Tibial nerve (tissue), 4 donors: ENCODE data around the gene ANKZF1. TPM values are rescaled to one million over a fixed set of nuclear protein-coding genes. Genes with fewer than 3 reads are reported as not detected.

Source experiments
- DNase-seq, 2 donors: peaks; one replicate each; pipeline ENCODE4 v3.0.0-alpha.2; 2019; ENCODE audit warnings: low spot score in 2 of 2
- H3K27ac ChIP-seq, 4 donors: fragments of 200-600 bp; sonication (generic) in 3 of 4; one replicate each; pipeline ENCODE4 v1.5.1; 2017 to 2019; ENCODE audit warnings: mild to moderate bottlenecking in 1 of 4
- H3K27me3 ChIP-seq, 2 donors: fragments of 200-600 bp; sonication (generic) in 1 of 2; one replicate each; pipeline versions ENCODE4 v1.5.1 to v1.6.0; 2017 to 2019
- H3K36me3 ChIP-seq, 3 donors: fragments of 200-600 bp; sonication (generic); one replicate each; pipeline ENCODE4 v1.5.1; 2018 to 2019
- H3K4me1 ChIP-seq, 4 donors: fragments of 200-600 bp; sonication (generic) in 3 of 4; one replicate each; pipeline ENCODE4 v1.5.1; 2017 to 2019
- H3K4me3 ChIP-seq, 4 donors: fragments of 200-600 bp; sonication (generic) in 3 of 4; one replicate each; pipeline ENCODE4 v1.5.1; 2017 to 2019; ENCODE audit warnings: mild to moderate bottlenecking in 1 of 4, moderate library complexity in 1 of 4
- H3K9me3 ChIP-seq, 4 donors: fragments of 200-600 bp; sonication (generic) in 3 of 4; one replicate each; pipeline ENCODE4 v1.5.1; 2017 to 2019
- EP300 ChIP-seq, 2 donors: sonication (generic); formaldehyde crosslinking; IDR thresholded peaks; one replicate each; pipeline ENCODE4 v1.6.1; 2017; ENCODE audit warnings: antibody characterized with exemption in 2 of 2, mild to moderate bottlenecking in 1 of 2
- POLR2A ChIP-seq, 2 donors: fragments of 450-650 bp; IDR thresholded peaks; one replicate each; pipeline ENCODE4 v1.6.1; 2017; ENCODE audit warnings: antibody characterized with exemption in 2 of 2, mild to moderate bottlenecking in 2 of 2, moderate library complexity in 2 of 2
- whole genome bisulfite sequencing, 2 donors: methylation state at CpG; one replicate each; pipeline ENCODE4 v1.1.5; 2018; 5-methylcytosine and 5-hydroxymethylcytosine counted together
- total RNA-seq, 4 donors: library from RNA; depleted of rRNA; stranded (reverse); fragments of >200 nt; gene quantifications; one replicate each; pipeline ENCODE4 v1.1.0, GENCODE V29; 2016
- TF ChIP-seq, protein P1 (sequence below), 5 experiments: fragments of 200-600 bp in 3 of 5; fragments of 450-650 bp in 2 of 5; sonication (generic) in 3 of 5; IDR thresholded peaks; one replicate each; pipeline ENCODE4 v1.5.1; 2016 to 2019; ENCODE audit warnings: antibody characterized with exemption in 5 of 5, mild to moderate bottlenecking in 3 of 5, moderate library complexity in 2 of 5

Gene ANKZF1
- total RNA-seq, 4 donors from 2014 or later = 84.5 to 106 (median 97.6) TPM

DNA sequence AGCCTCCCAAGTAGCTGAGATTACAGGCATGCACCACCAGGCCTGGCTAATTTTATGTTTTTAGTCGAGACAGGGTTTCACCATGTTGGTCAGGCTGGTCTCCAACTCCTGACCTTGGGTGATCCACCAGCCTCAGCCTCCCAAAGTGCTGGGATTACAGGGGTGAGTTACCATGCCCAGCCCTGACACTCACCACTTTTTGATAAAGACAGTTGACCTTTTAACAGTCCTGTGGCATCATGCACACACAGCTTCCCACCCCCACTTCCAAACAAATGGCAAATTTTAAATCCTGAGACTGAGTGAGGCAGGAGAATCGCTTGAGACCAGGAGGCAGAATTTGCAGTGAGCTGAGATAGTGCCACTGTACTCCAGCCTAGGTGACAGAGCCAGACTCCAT is 43.4 kb downstream of the ANKZF1 start:
- Histone ChIP-seq H3K4me3 (no peak overlapping the region), H3K27me3 (no peaks in the 10 kb centered on the region), H3K9me3 (no peaks in the 10 kb centered on the region), H3K36me3 (no peaks in the 10 kb centered on the region), H3K4me1 (peaks cover 0 to 7% (median 2%) of the 10 kb centered on the region in 4 donors), H3K27ac (no peak overlapping the region)
- 66 to 78% methylated on average over 2 of the region's 2 CpGs for WGBS, 2 donors
- no peak for TF ChIP-seq EP300 (IDR thresholded peaks at IDR 0.05)
- TF ChIP-seq POLR2A (IDR thresholded peaks at IDR 0.05) = no peak
- TF ChIP-seq, protein P1, sequence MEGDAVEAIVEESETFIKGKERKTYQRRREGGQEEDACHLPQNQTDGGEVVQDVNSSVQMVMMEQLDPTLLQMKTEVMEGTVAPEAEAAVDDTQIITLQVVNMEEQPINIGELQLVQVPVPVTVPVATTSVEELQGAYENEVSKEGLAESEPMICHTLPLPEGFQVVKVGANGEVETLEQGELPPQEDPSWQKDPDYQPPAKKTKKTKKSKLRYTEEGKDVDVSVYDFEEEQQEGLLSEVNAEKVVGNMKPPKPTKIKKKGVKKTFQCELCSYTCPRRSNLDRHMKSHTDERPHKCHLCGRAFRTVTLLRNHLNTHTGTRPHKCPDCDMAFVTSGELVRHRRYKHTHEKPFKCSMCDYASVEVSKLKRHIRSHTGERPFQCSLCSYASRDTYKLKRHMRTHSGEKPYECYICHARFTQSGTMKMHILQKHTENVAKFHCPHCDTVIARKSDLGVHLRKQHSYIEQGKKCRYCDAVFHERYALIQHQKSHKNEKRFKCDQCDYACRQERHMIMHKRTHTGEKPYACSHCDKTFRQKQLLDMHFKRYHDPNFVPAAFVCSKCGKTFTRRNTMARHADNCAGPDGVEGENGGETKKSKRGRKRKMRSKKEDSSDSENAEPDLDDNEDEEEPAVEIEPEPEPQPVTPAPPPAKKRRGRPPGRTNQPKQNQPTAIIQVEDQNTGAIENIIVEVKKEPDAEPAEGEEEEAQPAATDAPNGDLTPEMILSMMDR (IDR thresholded peaks at IDR 0.05) = no peak
- DNase-seq = no peak

GRCh38 chr2:219273937-219274336 is 44.3 kb downstream of the ANKZF1 start:
- H3K9me3 ChIP-seq = no peaks in the 10 kb centered on the region
- no peak overlapping the region for H3K27ac ChIP-seq
- H3K27me3 ChIP-seq = no peaks in the 10 kb centered on the region
- DNase-seq = no peak
- WGBS, 2 donors = 83 to 84% methylated on average over 3 of the region's 3 CpGs
- no peak overlapping the region for H3K4me3 ChIP-seq
- TF ChIP-seq POLR2A (IDR thresholded peaks at IDR 0.05) = no peak
- TF ChIP-seq, protein P1 (IDR thresholded peaks at IDR 0.05) = no peak
- TF ChIP-seq EP300 (IDR thresholded peaks at IDR 0.05) = no peak
- H3K36me3 ChIP-seq = no peaks in the 10 kb centered on the region
- peaks cover 0 to 16% (median 11%) of the 10 kb centered on the region in 4 donors for H3K4me1 ChIP-seq

- WGBS, 2 donors = 13 to 48% methylated on average over 3 to 6 of the region's 6 CpGs
- H3K9me3 ChIP-seq = no peaks in the 10 kb centered on the region
- H3K4me1 ChIP-seq = peaks cover 0 to 16% (median 11%) of the 10 kb centered on the region in 4 donors
- no peak overlapping the region for H3K27ac ChIP-seq
- TF ChIP-seq, protein P1 (IDR thresholded peaks at IDR 0.05) = no peak
- TF ChIP-seq POLR2A (IDR thresholded peaks at IDR 0.05) (no peak), EP300 (IDR thresholded peaks at IDR 0.05) (no peak)
- H3K27me3 ChIP-seq = no peaks in the 10 kb centered on the region
- no peak overlapping the region for H3K4me3 ChIP-seq
- H3K36me3 ChIP-seq = no peaks in the 10 kb centered on the region
- DNase-seq = no peak
Measured at GRCh38 chr2:219274361-219274921, 44.8 kb downstream of the ANKZF1 start.

DNA sequence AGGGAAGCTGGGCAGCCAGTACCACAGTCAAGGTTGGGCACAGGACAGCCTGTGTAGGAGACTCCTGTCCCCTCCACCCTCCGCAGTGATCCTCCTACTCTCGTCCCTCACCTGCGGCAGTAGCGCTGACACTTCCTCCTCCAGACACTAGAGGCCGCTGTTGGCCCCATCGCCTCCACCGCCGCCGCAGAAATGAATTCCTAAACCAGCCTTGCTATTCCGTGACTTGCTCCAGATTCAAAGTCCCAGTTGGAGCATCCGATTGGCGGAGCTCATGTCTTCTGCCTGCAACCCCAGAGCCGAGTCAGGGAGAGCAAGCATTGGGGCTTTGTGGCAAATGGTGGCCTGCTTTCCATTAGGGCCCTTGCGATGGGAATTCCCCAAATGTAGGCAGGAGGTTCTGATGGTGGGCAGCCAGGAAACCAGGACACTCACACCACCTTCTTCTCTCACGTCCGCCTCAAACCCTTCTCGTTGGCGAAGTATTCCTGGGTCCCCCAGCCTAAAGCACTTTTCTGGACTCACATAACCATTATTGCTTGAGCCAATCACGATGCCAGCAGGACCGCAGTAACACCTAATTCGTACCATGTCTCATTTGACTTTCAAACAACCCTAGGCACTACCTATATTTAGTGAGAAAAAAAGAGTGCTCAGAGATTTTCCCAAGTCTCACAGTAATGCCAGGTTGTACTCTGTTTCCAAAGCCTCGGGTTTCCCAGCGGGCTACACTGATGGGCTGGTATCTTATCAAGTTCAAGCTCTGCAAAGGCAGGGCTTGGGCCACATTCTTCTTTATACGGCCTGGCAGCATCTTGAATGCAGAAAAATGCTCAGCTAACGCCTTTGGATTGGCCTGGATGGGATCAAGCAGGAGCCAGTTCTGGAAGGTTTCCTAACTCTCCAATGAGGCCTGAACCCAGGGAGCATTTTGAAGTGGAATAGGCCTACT is 48.4 kb downstream of the ANKZF1 start:
- peak overlapping the region; percentile 94 to 100 (median 100) for H3K27ac ChIP-seq
- DNase-seq = peak; percentile 65 to 81
- H3K27me3 ChIP-seq = no peaks in the 10 kb centered on the region
- TF ChIP-seq, protein P1 (IDR thresholded peaks at IDR 0.05) = peak; percentile 95 to 99 (median 97)
- no peak for TF ChIP-seq POLR2A (IDR thresholded peaks at IDR 0.05)
- peak in 1 of 2 donors; percentile 73 for TF ChIP-seq EP300 (IDR thresholded peaks at IDR 0.05)
- peaks cover 0 to 47% (median 26%) of the 10 kb centered on the region in 4 donors for H3K4me1 ChIP-seq
- H3K36me3 ChIP-seq = peaks cover 0 to 26% (median 0%) of the 10 kb centered on the region in 3 donors
- peak overlapping the region in 2 of 4 donors; percentile 6 to 22 for H3K4me3 ChIP-seq
- 20 to 28% methylated on average over 25 of the region's 25 CpGs for WGBS, 2 donors
- no peaks in the 10 kb centered on the region for H3K9me3 ChIP-seq
